NCI-H510A treated with DMSO at 0.1 percent for 48 hours (cell line): Measurements from ENCODE around the gene TMEM167A.
A peak's percentile ranks its signal among the peaks of the same experiment; 100 is the strongest.

Experiments used
- DNase-seq: peaks from one replicate; lab custom pipeline; 2025; lab: John Stamatoyannopoulos, UW

Gene TMEM167A, protein sequence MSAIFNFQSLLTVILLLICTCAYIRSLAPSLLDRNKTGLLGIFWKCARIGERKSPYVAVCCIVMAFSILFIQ

DNA sequence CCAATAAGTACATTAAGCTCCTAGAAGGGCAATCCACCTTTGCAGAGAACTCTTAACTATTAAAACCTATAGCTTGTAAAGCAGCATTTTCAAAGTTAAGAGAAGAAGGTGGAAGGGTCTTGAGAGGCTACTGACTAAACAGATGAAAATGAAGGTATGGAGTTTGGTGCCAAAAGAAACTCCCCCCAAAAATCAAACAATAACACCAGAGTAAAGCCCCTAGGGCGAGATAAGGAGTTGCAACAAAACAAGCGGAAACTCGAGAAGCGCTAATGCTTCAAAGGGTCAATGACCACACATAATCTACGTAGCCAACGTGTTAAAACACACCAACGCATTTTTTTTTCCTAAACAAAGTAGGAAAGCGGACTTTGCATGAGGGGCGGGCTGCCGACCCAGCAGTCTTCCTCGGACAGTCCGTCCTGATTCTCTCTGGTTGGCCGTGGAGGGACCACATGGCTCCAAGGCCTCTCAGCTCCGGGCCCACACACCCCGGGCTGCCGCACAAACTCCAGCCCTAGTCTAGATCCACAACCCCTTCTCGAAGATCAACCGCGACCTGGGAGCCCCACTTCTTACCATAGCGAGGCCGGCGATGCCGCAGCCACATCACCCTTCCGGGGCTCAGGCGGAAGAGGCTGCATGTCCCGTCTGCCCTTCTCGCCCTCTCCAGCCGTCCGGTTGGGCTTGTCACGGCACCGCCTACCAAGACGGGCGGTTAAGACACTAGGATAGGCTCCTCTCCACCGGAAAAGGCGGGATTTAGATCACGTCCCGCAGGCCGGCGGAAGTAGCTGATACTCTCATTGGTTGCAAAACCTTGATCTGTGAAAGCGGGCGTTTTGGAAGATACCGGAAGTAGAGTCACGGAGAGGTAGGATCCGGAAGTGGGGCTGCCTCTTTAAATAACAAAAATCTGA is at the start of gene TMEM167A, which contains the start of gene XRCC4:
TMEM167A (minus strand) TSS at position 653 of the 920 bp plus-strand sequence; CDS start at position 582, 71 bp downstream.
XRCC4 (plus strand) TSS at position 806 of the 920 bp plus-strand sequence. CDS start 27,373 bp downstream, outside the sequence.
- peak; percentile 91 for DNase-seq

- no peak for DNase-seq
Observed at GRCh38 chr5:83126501-83126900, 49.3 kb upstream of the TMEM167A start.

- DNase-seq = no peak
Observed at GRCh38 chr5:83125560-83125959, 48.4 kb upstream of the TMEM167A start.

GRCh38 chr5:83124593-83124992 is 47.4 kb upstream of the TMEM167A start:
- DNase-seq = no peak

DNA sequence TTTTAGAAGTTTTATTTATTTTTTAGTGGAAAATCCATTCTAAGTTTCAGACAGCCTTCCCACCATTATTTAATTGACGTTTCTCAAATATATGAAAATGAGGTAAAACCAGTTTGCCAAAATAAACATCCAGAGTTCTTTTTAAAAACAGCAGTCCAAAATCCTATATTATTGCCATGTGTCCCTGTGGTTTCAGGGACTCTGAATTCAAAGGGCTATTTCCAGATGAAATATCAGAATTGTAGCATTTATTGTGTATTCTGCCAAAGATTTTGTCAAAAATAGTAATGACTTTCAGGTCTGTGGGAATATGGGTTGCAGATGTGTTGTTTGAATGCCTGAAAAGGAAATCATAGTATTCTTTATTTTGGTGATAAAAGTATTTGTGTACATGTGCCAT is 41.8 kb upstream of the TMEM167A start:
- no peak for DNase-seq

DNA sequence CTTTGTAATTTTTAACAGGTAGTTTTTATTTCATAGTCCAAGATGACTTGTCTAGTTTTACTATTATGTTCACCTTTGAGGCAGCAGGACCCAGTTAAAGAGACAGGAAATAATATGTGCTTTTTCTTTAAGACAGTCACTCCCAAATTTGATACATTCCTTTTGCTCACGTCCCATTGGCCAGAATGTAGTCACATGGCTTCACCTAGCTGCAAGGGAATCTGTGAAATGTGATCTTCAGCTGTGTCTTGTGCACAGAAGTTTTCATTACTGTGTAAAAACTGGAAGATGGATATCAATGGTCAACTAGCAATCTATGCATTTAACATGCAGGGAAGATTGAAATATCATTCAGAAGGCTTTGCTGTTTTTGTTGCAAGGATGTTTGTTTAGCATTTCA is 41.3 kb upstream of the TMEM167A start:
- DNase-seq = no peak

DNA sequence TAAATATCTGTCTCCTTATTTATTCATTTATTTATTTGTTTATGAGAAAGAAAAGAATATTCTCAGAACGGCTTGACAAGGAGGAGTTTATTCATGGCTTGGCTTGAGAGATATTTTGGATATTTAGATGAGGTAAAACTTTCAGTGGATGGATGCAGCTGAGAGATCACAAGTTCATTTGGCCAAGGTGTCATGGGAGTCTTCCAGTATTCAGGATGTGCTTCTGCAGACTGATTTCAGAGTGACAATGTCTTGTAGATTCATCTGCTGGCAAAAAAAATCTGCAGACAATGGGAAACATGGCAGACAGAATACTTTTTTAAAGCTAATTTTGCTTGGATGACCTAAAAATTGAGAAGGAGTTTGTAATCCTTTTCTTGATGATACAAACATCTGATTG is 38.6 kb upstream of the TMEM167A start:
- no peak for DNase-seq

DNA sequence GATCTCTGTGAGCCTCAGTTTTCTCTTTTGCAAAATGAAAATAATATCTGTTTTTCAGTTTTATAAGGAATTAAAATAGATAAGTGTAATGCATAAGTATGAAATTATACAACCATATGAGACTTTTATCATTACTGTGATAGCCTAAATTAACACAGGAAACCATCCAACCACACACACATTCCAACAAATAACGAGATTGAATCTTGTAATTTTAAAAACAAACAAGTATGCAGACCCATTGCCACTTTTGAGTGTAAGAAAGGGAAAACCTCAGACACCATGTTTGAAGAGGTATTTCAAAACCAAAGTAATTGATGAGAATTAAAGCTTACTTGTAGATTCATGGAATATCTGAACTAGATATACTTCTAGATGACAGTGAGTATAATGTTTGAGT is 32.2 kb upstream of the TMEM167A start:
- no peak for DNase-seq

DNA sequence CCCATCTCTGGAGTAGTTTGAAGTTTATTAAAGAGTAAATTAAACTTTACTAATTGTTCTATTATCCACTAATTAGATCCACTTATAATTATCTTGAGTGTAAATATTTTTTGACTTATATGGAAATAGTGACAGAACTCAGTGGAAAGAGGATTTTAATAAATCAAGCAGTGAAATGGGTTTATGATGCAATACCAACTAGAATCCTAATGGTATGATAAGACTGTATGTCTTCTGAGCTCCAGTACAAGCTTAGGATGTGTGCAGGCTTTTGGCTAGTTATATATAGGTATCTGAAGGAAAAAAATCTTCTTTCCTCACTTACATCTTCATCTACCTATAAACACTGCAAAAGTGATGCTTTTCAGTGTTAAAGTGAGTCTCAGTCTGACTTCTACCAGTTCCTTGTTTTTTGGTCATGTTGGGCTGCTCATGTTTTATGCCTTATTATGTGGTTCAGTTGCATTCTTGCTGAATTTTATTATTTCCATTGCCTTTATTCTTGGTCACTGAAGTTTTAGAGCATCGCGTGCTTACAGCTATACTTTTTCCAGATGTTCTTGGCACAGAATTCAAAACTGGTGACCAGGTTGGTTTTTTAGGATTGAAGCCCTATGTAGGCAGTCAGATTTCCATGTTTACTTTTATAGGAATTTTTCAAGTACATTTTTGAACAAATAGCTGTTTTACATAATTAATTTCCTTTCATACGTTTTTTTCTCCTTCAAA is 30.7 kb upstream of the TMEM167A start:
- no peak for DNase-seq

DNA sequence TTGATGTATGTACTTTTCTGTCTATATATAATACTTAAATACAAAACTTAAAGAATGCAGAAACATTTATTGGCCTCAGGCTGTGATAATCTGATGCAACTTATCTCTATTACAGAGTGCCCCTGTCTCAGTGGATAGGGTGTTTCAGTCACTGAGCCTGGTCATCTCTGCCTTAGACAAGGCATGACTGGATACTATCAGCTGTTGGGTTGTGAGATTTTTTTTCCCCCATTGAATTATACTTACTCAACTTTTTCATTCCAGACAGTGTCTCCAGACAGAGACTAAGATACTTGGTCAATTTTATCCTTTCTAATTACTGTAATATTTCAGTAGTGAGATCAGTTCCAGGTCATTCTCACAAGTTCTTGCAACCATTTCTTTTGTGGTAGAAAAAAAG is 26.8 kb upstream of the TMEM167A start:
- no peak for DNase-seq

GRCh38 chr5:83102364-83102980 is 25.3 kb upstream of the TMEM167A start:
- no peak for DNase-seq

- no peak for DNase-seq
Observed at GRCh38 chr5:83101514-83101913, 24.3 kb upstream of the TMEM167A start.

DNA sequence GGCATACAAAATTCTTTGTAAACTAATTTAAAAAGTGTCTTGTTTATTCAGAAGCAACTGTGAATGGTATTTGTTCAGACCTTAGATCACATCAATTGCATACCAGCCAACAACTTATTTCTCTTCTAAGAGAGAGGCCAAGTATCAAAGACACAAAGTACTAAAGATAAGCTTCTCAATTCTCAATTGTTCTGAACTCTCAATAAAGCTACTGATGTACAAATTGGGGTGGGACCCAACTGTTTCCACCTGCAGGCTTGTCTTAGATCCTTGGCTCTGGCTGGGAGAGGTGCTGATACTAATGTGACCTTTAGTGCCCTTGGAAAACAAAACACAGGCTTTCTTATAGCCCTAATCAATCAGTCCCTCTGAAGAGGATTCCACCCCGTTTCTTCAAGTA is 22.3 kb upstream of the TMEM167A start:
- no peak for DNase-seq

DNA sequence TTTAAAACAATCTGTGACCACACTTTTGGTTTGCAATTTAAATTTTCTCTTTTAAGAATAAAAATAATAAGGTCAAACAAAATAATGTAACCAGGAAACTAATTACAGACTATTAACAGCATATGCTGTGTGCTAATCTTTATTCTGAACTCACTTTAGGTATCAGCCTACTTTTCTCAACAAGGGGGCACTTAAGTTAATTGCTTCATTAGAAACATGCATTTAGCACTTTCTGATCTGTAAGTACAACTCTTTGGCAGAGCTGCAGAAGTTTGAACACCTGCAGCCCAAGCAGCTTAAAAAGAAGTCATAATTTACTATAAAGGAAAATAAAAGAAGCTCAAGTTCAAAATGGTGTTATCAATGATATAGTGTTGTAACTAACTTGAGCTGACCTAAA is 21.8 kb upstream of the TMEM167A start:
- no peak for DNase-seq

- DNase-seq = no peak
Observed at GRCh38 chr5:83097689-83098231, 20.6 kb upstream of the TMEM167A start.

DNA sequence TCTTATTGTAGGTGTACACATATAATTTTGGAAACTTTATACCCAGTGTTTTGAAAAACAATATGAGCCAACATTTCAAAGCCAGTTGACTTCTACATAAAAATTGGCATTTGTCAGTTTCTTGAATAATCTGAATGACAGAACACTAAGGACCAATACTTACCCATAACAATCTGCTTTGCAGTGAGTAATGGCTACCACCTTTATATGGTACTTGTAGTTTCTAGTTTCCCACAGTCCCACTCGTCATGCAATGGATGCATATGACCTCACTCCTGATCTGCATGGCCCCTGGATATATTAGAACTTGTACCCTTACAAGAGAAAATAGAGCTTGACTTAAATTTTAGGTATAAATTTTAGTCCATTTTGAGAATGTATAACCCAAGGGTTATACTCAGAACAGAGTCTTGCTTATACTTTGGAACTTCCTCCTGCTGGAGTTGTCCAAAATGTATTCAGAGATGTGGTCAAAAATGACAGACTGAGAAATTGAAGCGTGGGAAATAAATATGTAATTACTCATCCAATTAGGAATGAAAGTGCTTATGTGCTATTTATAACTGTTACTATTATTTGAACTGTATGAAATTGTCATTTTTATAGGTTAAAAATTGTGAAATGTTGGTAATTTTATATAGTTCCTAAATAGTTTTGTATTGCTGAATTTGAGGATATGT is 19.6 kb upstream of the TMEM167A start:
- DNase-seq = no peak

- no peak for DNase-seq
Observed at GRCh38 chr5:83095957-83096539, 18.9 kb upstream of the TMEM167A start.

DNA sequence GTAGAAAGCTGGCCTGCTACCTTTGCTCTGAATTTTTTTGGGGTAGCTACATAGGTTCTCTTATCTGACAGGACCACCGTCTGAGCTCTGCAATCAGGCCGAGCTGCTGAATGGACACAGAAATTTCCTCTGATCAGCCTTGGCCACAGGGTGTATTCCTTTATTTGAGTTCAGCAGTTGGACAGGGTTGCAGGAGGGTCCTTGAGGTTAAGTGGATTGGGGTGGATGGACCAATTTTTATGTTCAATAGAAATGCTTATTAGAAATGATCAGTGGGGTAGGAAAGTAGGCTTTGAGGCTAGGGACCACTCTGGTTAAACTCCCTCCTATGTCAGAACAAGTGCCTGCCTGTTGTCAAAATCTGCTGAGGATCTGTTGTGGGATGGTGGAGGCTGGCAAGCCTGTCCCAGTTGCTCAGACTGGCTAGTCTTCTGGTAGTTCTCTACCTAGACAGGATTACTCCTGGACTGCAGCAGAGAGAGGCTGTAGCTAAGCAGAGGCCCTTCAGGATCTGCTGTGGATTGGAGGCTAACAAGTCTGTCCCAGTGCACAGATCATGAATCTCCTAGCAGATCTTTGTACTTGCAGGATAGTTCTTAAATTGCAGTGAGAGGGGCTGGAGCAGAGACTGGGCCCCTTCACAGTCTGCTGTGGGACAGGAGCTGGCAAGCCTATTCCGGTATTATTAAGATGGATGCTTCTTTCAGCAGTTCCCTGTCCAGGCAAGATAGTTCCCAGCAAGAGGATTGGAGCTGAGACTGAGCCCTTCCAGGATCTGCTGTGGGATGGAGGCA is 18.2 kb upstream of the TMEM167A start:
- no peak for DNase-seq

DNA sequence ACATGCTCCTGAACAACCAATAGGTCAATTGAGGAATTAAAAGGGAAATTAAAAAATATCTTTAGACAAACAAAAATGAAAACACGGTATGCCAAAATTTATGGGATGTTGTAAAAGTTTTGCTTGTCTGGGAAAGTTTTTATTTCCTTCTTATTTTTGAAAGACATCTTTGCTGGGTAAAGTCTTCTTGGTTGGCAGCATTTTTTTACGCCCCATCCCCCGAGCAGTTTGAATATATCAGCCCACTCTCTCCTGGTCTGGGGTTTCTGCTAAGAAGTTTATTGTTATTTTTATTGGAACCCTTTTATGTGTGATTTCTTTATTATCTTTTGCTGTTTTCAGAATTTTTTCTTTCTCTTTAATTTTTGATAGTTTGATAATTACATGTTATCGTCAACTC is 16.5 kb upstream of the TMEM167A start:
- no peak for DNase-seq

DNA sequence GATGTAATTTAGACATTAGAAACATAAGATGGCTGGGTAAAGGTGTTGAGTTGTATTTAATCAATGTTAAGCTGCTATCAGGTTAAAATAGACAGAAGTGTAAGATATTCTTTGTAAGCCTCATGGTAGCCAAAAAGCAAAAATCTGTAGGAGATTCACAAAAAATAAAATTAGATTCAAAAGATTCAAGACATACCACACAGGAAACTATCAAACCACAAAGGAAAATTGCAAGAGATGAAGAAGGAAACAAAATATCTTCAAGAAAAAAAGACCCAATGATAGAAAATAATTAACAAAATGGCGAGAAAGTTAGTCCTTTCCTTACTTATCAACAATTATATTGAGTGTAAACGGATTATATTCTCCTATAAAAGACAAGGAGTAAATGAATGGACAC is 15.4 kb upstream of the TMEM167A start:
- DNase-seq = no peak
